SK-N-SH treated with all-trans-retinoic acid at 6 μM for 48 hours (cell line): ENCODE results near the gene OPTN.

Source experiments
- TOX ChIP-seq: fragments of 250-450 bp; sonication (Bioruptor Pico); IDR thresholded peaks from 2 replicates; pipeline ENCODE4 v1.8.0; 2021; ENCODE audit warnings: mild to moderate bottlenecking, moderate library complexity, borderline replicate concordance
- ZFP30 ChIP-seq: fragments of 450-650 bp; formaldehyde crosslinking; IDR thresholded peaks from 2 replicates; pipeline ENCODE4 v1.5.0; 2022; ENCODE audit warnings: mild to moderate bottlenecking, moderate library complexity
- ZNF565 ChIP-seq: fragments of 450-650 bp; formaldehyde crosslinking; conservative IDR thresholded peaks from 2 replicates; pipeline ENCODE4 v1.5.0; 2020; ENCODE audit warnings: low read depth, mild to moderate bottlenecking, moderate library complexity

DNA sequence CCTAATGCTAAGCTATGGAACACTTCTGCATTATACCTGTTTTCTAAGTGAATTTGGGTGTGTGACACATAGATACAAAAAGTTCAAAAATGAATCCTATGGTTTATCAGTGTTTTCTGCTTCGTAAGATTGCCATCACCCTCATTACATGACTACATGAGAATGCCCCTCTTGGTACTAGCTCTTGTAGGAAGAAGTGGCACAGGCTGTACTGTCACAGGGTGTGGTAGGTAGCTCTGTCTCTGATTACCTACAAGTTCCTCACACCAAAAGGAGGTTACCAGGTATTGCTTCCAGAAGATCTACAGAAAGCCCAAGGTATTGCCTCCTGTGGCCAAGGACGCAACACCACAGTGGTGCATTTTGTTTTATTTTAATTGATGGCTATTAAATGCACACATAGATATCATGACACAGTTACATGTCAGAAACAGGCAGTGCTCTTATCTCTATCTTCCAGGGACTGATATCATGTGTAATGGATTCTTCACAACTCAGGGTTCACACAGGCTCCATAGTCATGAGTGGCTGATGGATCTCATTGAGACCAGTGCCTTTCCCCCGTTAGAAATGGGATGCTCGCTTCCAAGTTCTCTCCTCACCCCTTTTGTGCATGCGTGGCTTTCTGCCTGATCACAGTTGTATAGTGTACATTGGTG, 6.6 kb downstream of the OPTN start:
- TF ChIP-seq TOX (CRISPR knock-in tag) (no peak), ZNF565 (CRISPR knock-in tag) (no peak), ZFP30 (CRISPR knock-in tag) (no peak)
